Measurements from ENCODE around the gene SIGLEC9. TPM values are rescaled to one million over a fixed set of nuclear protein-coding genes. Genes with fewer than 3 reads are reported as not detected.

The SIGLEC9 gene
- total RNA-seq, 4 donors from 2014 or later: 2.0 to 2.2 TPM; not detected in 2

DNA sequence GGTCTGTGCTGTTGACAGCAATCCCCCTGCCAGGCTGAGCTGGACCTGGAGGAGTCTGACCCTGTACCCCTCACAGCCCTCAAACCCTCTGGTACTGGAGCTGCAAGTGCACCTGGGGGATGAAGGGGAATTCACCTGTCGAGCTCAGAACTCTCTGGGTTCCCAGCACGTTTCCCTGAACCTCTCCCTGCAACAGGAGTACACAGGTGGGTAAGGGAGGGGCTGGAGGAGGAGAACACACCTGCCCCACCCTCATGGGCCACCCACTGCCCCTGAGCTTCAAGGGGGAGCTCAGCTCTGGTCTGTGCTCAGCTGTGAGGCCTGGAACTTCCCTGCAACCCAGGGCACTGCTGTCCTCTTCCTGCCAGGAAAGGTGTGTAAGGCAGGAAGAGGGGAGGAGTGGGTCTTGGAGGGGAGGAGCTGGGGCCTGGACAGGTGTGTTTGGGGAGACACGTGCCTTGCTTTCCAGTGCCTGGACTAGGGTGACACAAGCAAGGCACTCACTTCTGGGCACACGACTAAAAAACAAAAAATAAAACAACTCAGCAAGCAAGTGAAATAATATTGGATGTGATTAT is 21.3 kb downstream of the SIGLEC9 start:
- H3K4me3 ChIP-seq: no peak overlapping the region
- TF ChIP-seq POLR2AphosphoS5 (IDR thresholded peaks at IDR 0.05) (no peak), POLR2A (IDR thresholded peaks at IDR 0.05) (no peak), EP300 (IDR thresholded peaks at IDR 0.05; ENCODE audit: low read depth) (no peak)
- TF ChIP-seq, protein P1, sequence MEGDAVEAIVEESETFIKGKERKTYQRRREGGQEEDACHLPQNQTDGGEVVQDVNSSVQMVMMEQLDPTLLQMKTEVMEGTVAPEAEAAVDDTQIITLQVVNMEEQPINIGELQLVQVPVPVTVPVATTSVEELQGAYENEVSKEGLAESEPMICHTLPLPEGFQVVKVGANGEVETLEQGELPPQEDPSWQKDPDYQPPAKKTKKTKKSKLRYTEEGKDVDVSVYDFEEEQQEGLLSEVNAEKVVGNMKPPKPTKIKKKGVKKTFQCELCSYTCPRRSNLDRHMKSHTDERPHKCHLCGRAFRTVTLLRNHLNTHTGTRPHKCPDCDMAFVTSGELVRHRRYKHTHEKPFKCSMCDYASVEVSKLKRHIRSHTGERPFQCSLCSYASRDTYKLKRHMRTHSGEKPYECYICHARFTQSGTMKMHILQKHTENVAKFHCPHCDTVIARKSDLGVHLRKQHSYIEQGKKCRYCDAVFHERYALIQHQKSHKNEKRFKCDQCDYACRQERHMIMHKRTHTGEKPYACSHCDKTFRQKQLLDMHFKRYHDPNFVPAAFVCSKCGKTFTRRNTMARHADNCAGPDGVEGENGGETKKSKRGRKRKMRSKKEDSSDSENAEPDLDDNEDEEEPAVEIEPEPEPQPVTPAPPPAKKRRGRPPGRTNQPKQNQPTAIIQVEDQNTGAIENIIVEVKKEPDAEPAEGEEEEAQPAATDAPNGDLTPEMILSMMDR (IDR thresholded peaks at IDR 0.05): no peak
- no peaks in the 10 kb centered on the region for H3K9me3 ChIP-seq
- peaks cover 8% of the 10 kb centered on the region for H3K27me3 ChIP-seq
- WGBS, 2 donors (ENCODE audit: low coverage in 1 of 2): 53 to 78% methylated on average over 1 to 4 of the region's 4 CpGs
- no peaks in the 10 kb centered on the region for H3K36me3 ChIP-seq
- in situ Hi-C loops (cut with MboI; ENCODE audit: low pct_ligation_motif_present in 1 of 4, low pct_unique_long_range_greater_than_20kb in 1 of 4, low sequenced_read_pairs in 3 of 4) (no loop called here), intact Hi-C loops (cut with DNase I; ENCODE audit: low total_unique reads) (no loop called here)
- no peaks in the 10 kb centered on the region for H3K4me1 ChIP-seq
- no peak for DNase-seq
- no peak overlapping the region for H3K27ac ChIP-seq

DNA sequence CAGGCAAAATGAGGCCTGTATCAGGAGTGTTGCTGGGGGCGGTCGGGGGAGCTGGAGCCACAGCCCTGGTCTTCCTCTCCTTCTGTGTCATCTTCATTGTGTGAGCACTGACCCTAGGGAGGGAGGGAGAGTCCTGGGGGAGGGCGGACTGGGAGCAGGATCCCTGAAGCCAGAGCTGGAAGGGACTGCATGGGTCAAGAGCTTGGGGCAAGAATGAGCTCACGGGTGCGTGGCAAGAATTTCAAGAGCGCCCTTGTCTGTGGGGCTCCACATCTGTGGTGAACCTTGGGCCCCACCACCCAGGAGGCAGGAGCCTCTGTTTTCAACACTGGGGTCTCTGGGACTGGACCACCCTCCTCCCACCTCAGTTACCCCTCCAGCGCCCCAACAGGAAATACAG is 22.0 kb downstream of the SIGLEC9 start:
- no peaks in the 10 kb centered on the region for H3K36me3 ChIP-seq
- 96% methylated on average over 6 of the region's 7 CpGs; no CpG with 5 or more reads in 1 of the 2 donors for WGBS, 2 donors (ENCODE audit: low coverage in 1 of 2)
- in situ Hi-C loops (cut with MboI; ENCODE audit: low pct_ligation_motif_present in 1 of 4, low pct_unique_long_range_greater_than_20kb in 1 of 4, low sequenced_read_pairs in 3 of 4) (no loop called here), intact Hi-C loops (cut with DNase I; ENCODE audit: low total_unique reads) (no loop called here)
- no peak overlapping the region for H3K27ac ChIP-seq
- peaks cover 8% of the 10 kb centered on the region for H3K27me3 ChIP-seq
- H3K4me1 ChIP-seq: no peaks in the 10 kb centered on the region
- no peaks in the 10 kb centered on the region for H3K9me3 ChIP-seq
- no peak for DNase-seq
- TF ChIP-seq EP300 (IDR thresholded peaks at IDR 0.05; ENCODE audit: low read depth) (no peak), POLR2A (IDR thresholded peaks at IDR 0.05) (no peak), POLR2AphosphoS5 (IDR thresholded peaks at IDR 0.05) (no peak)
- TF ChIP-seq, protein P1 (IDR thresholded peaks at IDR 0.05): no peak
- H3K4me3 ChIP-seq: no peak overlapping the region

DNA sequence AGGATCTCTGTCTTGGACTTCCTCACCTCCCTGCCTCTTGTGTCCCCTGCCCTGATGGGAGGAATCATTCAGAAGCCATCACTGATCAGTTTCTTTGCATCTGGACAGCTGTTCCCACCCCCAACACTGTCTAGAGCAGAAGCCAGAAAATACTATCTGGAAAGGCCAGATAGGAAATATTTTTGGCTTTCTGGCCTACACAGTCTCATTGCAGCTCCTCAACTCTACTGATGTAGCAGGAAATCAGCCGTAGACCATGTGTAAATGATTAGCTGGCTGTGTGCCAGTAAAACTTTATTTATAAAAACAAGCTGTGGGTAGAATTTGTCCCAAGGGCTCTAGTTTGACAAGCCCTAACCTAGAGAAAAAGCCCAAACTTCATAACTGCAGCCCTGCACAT is 23.0 kb downstream of the SIGLEC9 start:
- Histone ChIP-seq H3K4me3 (no peak overlapping the region), H3K27me3 (peaks cover 4% of the 10 kb centered on the region), H3K9me3 (no peaks in the 10 kb centered on the region), H3K36me3 (no peaks in the 10 kb centered on the region), H3K4me1 (no peaks in the 10 kb centered on the region), H3K27ac (no peak overlapping the region)
- TF ChIP-seq, protein P1 (IDR thresholded peaks at IDR 0.05): no peak
- no peak for TF ChIP-seq POLR2AphosphoS5 (IDR thresholded peaks at IDR 0.05)
- TF ChIP-seq EP300 (IDR thresholded peaks at IDR 0.05; ENCODE audit: low read depth): no peak
- TF ChIP-seq POLR2A (IDR thresholded peaks at IDR 0.05): no peak
- in situ Hi-C loops (cut with MboI; ENCODE audit: low pct_ligation_motif_present in 1 of 4, low pct_unique_long_range_greater_than_20kb in 1 of 4, low sequenced_read_pairs in 3 of 4): no loop called here
- no peak for DNase-seq
- WGBS, 2 donors (ENCODE audit: low coverage in 1 of 2): 0 to 22% methylated on average over 1 of the region's 1 CpG
- intact Hi-C loops (cut with DNase I; ENCODE audit: low total_unique reads): no loop called here

DNA sequence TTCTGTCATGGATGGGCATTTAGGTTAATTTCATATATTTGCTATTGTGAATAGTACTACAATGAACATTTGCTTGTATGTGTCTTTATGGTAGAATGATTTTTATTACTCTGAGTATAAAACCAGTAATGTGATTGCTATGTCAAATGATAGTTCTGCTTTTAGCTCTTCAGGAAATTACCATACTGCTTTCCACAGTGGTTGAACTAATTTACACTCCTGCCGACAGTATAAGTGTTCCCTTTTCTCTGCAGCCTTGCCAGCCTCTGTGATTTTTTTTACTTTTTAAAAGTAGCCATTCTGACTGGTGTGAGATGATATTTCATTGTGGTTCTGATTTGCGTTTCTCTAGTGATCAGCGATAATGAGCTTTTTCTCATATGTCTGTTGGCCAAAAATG is 23.9 kb downstream of the SIGLEC9 start:
- intact Hi-C loops (cut with DNase I; ENCODE audit: low total_unique reads): no loop called here
- Histone ChIP-seq H3K36me3 (no peaks in the 10 kb centered on the region), H3K27ac (no peak overlapping the region), H3K4me3 (no peak overlapping the region), H3K9me3 (no peaks in the 10 kb centered on the region), H3K4me1 (no peaks in the 10 kb centered on the region), H3K27me3 (peaks cover 4% of the 10 kb centered on the region)
- 46 to 55% methylated on average over 3 of the region's 3 CpGs for WGBS, 2 donors (ENCODE audit: low coverage in 1 of 2)
- no peak for DNase-seq
- in situ Hi-C loops (cut with MboI; ENCODE audit: low pct_ligation_motif_present in 1 of 4, low pct_unique_long_range_greater_than_20kb in 1 of 4, low sequenced_read_pairs in 3 of 4): no loop called here
- TF ChIP-seq POLR2A (IDR thresholded peaks at IDR 0.05) (no peak), POLR2AphosphoS5 (IDR thresholded peaks at IDR 0.05) (no peak)

DNA sequence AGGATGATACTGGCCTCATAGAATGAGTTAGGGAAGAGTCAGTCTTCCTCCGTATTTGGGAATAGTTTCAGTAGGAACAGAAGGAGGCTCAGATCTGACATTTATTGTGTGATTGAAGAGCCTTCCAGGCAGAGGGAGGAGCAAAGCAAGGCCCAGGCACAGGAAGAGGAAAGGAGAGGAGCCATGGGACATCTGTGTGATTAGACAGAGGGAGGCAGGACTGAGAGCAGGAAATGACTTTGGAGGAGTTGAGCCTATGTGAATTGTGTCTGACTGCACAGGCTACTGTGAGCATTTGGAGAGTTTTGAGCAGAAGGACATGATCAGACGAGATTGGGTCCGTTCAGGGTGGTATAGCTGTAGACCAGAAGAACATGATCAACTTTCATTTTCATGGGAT is 25.9 kb downstream of the SIGLEC9 start:
- H3K27me3 ChIP-seq: no peaks in the 10 kb centered on the region
- H3K4me1 ChIP-seq: no peaks in the 10 kb centered on the region
- intact Hi-C loops (cut with DNase I; ENCODE audit: low total_unique reads): no loop called here
- no peak for DNase-seq
- no peak overlapping the region for H3K27ac ChIP-seq
- H3K36me3 ChIP-seq: no peaks in the 10 kb centered on the region
- 51 to 68% methylated on average over 3 of the region's 3 CpGs for WGBS, 2 donors (ENCODE audit: low coverage in 1 of 2)
- no peaks in the 10 kb centered on the region for H3K9me3 ChIP-seq
- no peak for TF ChIP-seq POLR2A (IDR thresholded peaks at IDR 0.05)
- TF ChIP-seq, protein P1 (IDR thresholded peaks at IDR 0.05): no peak
- TF ChIP-seq EP300 (IDR thresholded peaks at IDR 0.05; ENCODE audit: low read depth): no peak
- no peak for TF ChIP-seq POLR2AphosphoS5 (IDR thresholded peaks at IDR 0.05)
- H3K4me3 ChIP-seq: no peak overlapping the region
- in situ Hi-C loops (cut with MboI; ENCODE audit: low pct_ligation_motif_present in 1 of 4, low pct_unique_long_range_greater_than_20kb in 1 of 4, low sequenced_read_pairs in 3 of 4): no loop called here

All from transverse colon (tissue), 4 donors.